ENCODE data around the gene RNASE4.
A peak's percentile ranks its signal among the peaks of the same experiment; 100 is the strongest.

RNASE4 gene

DNA sequence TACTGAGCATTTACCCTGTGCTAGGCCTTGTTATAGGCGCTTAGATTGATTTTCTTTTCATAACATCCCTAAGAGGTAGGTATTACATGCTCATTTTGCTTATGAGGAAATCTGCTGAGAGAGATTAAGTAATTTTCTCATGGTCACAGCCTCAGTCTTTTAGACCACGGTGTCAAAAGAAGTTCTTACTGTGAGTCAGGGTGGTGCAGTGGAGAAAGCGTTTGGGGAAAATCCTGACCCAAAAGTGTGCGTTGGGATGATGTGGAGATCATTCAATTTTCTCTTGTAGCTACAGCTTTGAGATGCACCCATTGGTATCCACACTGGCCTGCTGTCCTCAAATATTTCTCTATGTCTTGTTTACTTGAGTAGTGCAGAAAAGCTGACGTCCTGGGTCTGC is 12.4 kb downstream of the RNASE4 start:
- no peak for TF ChIP-seq EGR1 (IDR thresholded peaks at IDR 0.05)
- no peak for TF ChIP-seq NFIC (IDR thresholded peaks at IDR 0.05)
- no peak for TF ChIP-seq EP300 (IDR thresholded peaks at IDR 0.05; ENCODE audit: borderline replicate concordance)
- TF ChIP-seq, protein P1, sequence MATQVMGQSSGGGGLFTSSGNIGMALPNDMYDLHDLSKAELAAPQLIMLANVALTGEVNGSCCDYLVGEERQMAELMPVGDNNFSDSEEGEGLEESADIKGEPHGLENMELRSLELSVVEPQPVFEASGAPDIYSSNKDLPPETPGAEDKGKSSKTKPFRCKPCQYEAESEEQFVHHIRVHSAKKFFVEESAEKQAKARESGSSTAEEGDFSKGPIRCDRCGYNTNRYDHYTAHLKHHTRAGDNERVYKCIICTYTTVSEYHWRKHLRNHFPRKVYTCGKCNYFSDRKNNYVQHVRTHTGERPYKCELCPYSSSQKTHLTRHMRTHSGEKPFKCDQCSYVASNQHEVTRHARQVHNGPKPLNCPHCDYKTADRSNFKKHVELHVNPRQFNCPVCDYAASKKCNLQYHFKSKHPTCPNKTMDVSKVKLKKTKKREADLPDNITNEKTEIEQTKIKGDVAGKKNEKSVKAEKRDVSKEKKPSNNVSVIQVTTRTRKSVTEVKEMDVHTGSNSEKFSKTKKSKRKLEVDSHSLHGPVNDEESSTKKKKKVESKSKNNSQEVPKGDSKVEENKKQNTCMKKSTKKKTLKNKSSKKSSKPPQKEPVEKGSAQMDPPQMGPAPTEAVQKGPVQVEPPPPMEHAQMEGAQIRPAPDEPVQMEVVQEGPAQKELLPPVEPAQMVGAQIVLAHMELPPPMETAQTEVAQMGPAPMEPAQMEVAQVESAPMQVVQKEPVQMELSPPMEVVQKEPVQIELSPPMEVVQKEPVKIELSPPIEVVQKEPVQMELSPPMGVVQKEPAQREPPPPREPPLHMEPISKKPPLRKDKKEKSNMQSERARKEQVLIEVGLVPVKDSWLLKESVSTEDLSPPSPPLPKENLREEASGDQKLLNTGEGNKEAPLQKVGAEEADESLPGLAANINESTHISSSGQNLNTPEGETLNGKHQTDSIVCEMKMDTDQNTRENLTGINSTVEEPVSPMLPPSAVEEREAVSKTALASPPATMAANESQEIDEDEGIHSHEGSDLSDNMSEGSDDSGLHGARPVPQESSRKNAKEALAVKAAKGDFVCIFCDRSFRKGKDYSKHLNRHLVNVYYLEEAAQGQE (IDR thresholded peaks at IDR 0.05; ENCODE audit: low read depth), result no peak
- TF ChIP-seq CEBPB (IDR thresholded peaks at IDR 0.05), result no peak
- TF ChIP-seq TAF1 (IDR thresholded peaks at IDR 0.05; ENCODE audit: low read depth), result no peak
- no peak for TF ChIP-seq TEAD4 (IDR thresholded peaks at IDR 0.05)
- TF ChIP-seq CREB1 (IDR thresholded peaks at IDR 0.05; ENCODE audit: low read depth), result no peak
- no peak for TF ChIP-seq FOXM1 (IDR thresholded peaks at IDR 0.05; ENCODE audit: borderline replicate concordance, low read depth)
- TF ChIP-seq USF1 (IDR thresholded peaks at IDR 0.05), result no peak
- no peak for TF ChIP-seq YY1 (IDR thresholded peaks at IDR 0.05; ENCODE audit: low read depth)

DNA sequence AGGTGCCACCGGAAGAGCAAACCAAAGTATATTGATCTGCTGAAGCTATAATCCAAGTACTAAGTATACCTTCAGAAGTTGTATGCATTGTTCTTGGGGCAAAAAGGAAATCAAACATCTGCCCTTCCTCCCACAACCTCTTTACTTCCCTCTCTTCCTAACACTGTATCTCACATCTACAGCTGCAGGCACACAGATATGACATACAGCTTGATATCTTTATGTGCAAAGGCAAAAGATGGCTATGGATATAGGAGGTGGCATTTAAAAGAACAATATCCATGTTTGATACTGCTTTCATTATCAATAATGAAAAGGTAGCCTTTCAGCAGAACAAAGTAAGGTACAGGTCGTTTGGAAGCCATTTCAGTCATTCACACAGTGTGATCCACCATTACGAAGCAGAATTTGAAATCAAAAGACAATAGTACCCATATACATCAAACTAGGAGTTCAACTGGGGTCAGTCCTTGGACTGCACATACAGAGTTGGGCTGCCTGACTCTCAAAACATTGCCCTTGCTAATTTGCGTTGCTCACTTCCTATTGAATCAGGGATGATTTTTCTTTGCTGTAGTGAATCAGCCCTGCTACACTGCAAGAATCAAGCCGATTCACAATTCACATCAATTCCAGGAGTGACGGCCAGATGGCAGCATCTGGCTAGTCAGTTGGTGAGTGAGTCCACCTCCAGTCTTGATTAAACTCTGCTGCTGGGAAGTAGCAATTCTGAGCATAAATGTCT is 13.1 kb downstream of the RNASE4 start:
- TF ChIP-seq FOXM1 (IDR thresholded peaks at IDR 0.05; ENCODE audit: borderline replicate concordance, low read depth) (no peak), RAD21 (IDR thresholded peaks at IDR 0.05; ENCODE audit: low read depth) (peak; percentile 88)

- TF ChIP-seq MAX (IDR thresholded peaks at IDR 0.05) (no peak), CREB1 (IDR thresholded peaks at IDR 0.05; ENCODE audit: low read depth) (no peak), TAF1 (IDR thresholded peaks at IDR 0.05; ENCODE audit: low read depth) (no peak), RAD21 (IDR thresholded peaks at IDR 0.05; ENCODE audit: low read depth) (no peak), TEAD4 (IDR thresholded peaks at IDR 0.05) (no peak), EGR1 (IDR thresholded peaks at IDR 0.05) (no peak), YY1 (IDR thresholded peaks at IDR 0.05; ENCODE audit: low read depth) (no peak), USF1 (IDR thresholded peaks at IDR 0.05) (no peak), TCF12 (IDR thresholded peaks at IDR 0.05; ENCODE audit: low read depth) (no peak), CEBPB (IDR thresholded peaks at IDR 0.05) (no peak), NFIC (IDR thresholded peaks at IDR 0.05) (no peak), FOXM1 (IDR thresholded peaks at IDR 0.05; ENCODE audit: borderline replicate concordance, low read depth) (no peak), ZBTB7A (IDR thresholded peaks at IDR 0.05; ENCODE audit: low read depth) (no peak), EP300 (IDR thresholded peaks at IDR 0.05; ENCODE audit: borderline replicate concordance) (no peak)
Observed at GRCh38 chr14:20698018-20698329, 13.6 kb downstream of the RNASE4 start.

GRCh38 chr14:20698934-20699333 is 14.6 kb downstream of the RNASE4 start:
- TF ChIP-seq CREB1 (IDR thresholded peaks at IDR 0.05; ENCODE audit: low read depth) (no peak), EGR1 (IDR thresholded peaks at IDR 0.05) (no peak), FOXM1 (IDR thresholded peaks at IDR 0.05; ENCODE audit: borderline replicate concordance, low read depth) (no peak), CEBPB (IDR thresholded peaks at IDR 0.05) (no peak), ZBTB7A (IDR thresholded peaks at IDR 0.05; ENCODE audit: low read depth) (no peak), NFIC (IDR thresholded peaks at IDR 0.05) (no peak), RAD21 (IDR thresholded peaks at IDR 0.05; ENCODE audit: low read depth) (no peak), USF1 (IDR thresholded peaks at IDR 0.05) (no peak), TEAD4 (IDR thresholded peaks at IDR 0.05) (no peak), YY1 (IDR thresholded peaks at IDR 0.05; ENCODE audit: low read depth) (no peak), TCF12 (IDR thresholded peaks at IDR 0.05; ENCODE audit: low read depth) (no peak)
- TF ChIP-seq, protein P1 (IDR thresholded peaks at IDR 0.05; ENCODE audit: low read depth), result no peak

GRCh38 chr14:20699931-20700330 is 15.6 kb downstream of the RNASE4 start:
- TF ChIP-seq MAX (IDR thresholded peaks at IDR 0.05) (no peak), RAD21 (IDR thresholded peaks at IDR 0.05; ENCODE audit: low read depth) (no peak), TAF1 (IDR thresholded peaks at IDR 0.05; ENCODE audit: low read depth) (no peak), TCF12 (IDR thresholded peaks at IDR 0.05; ENCODE audit: low read depth) (no peak), CREB1 (IDR thresholded peaks at IDR 0.05; ENCODE audit: low read depth) (no peak), EGR1 (IDR thresholded peaks at IDR 0.05) (no peak), FOXM1 (IDR thresholded peaks at IDR 0.05; ENCODE audit: borderline replicate concordance, low read depth) (no peak), EP300 (IDR thresholded peaks at IDR 0.05; ENCODE audit: borderline replicate concordance) (no peak)
- TF ChIP-seq, protein P1 (IDR thresholded peaks at IDR 0.05; ENCODE audit: low read depth), result no peak

All from Ishikawa (cell line).